Chondrocyte (in vitro differentiated cells): Measurements from ENCODE around the gene EPAS1. TPM values are rescaled to one million over a fixed set of nuclear protein-coding genes. Genes with fewer than 3 reads are reported as not detected.
A peak's percentile ranks its signal among the peaks of the same experiment; 100 is the strongest.

Experiments
- DNase-seq: peaks from one replicate; pipeline ENCODE4 v3.0.0; 2021; ENCODE audit warnings: mixed read lengths, low spot score
- H3K27ac Mint-ChIP-seq: one replicate; pipeline ENCODE4 v1.8.0; 2021; ENCODE audit warnings: mild to moderate bottlenecking, moderate library complexity, mixed read lengths; ENCODE audit not compliant: unreplicated experiment
- H3K27me3 Mint-ChIP-seq: 2 replicates; pipeline ENCODE4 v1.8.0; 2021; ENCODE audit warnings: low read depth, mixed read lengths
- H3K36me3 Mint-ChIP-seq: 2 replicates; pipeline ENCODE4 v1.8.0; 2021; ENCODE audit warnings: low read depth, mixed read lengths
- H3K4me1 Mint-ChIP-seq: 2 replicates; pipeline ENCODE4 v1.8.0; 2021; ENCODE audit warnings: low read depth, mild to moderate bottlenecking, mixed read lengths
- H3K4me3 Mint-ChIP-seq: one replicate; pipeline ENCODE4 v1.8.0; 2021; ENCODE audit warnings: mild to moderate bottlenecking, moderate library complexity, mixed read lengths; ENCODE audit not compliant: unreplicated experiment
- H3K9me3 Mint-ChIP-seq: 2 replicates; pipeline ENCODE4 v1.8.0; 2021; ENCODE audit warnings: low read depth, mixed read lengths
- total RNA-seq: library from RNA; stranded (reverse); gene quantifications from 3 replicates; pipeline ENCODE4 v1.2.1, GENCODE V29; 2021
- TF ChIP-seq, protein P1 (sequence below): fragments of 200-600 bp; sonication (generic); IDR thresholded peaks from 2 replicates; pipeline ENCODE4 v1.5.0; 2021; ENCODE audit warnings: antibody characterized with exemption, mild to moderate bottlenecking, moderate library complexity

EPAS1 gene
- total RNA-seq, 1 donor from 2014 or later, result 122 TPM

DNA sequence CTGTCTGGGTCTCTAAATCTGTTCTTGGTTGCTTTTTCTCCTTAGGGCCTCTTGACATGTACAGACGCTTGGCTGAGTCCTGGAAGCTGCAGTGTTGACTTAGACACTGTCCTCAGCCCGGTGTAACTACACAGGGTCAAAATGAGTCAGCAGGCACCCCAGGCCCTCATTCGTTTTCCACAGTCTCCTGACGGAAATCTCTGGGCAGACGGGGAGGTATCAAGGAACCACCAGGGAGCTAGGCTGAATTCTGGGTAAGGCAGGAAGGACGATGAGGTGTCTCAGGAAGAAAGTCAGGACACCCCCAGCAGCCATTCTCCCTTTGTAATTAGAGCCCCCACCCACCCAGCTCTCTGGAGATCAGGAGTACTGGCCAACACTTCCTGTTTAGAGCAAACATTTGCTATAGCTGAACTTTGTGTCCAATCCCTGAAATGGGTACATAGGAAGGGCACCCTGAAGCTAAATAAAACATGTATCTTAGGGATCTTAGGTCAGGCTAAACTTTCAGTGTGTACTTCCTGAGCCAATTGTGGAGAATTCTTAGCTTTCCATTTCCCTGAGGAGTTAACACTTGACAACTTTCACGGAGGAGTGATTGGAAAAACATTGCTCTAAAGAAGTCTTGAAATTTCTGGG lies 23.9 kb upstream of the EPAS1 start:
- no peak for DNase-seq
- peak overlapping the region; percentile 84 for H3K27ac Mint-ChIP-seq

DNA sequence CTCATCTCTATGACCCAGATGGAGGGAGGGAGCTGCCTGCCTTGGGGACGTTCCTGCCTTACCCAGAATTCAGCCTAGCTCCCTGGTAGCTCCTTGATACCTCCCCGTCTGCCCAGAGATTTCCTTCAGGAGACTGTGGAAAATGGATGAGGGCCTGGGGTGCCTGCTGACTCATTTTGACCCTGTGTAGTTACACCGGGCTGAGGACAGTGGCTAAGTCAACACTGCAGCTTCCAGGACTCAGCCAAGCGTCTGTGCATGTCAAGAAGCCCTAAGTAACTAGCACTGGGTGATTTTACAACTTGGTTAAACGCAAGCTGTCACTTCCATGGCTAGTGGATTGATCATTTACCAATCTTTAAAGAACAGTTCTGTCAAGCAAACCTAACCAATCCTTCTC lies 23.3 kb upstream of the EPAS1 start:
- H3K4me3 Mint-ChIP-seq, result no peak overlapping the region
- peaks cover 59% of the 10 kb centered on the region for H3K4me1 Mint-ChIP-seq
- TF ChIP-seq, protein P1, sequence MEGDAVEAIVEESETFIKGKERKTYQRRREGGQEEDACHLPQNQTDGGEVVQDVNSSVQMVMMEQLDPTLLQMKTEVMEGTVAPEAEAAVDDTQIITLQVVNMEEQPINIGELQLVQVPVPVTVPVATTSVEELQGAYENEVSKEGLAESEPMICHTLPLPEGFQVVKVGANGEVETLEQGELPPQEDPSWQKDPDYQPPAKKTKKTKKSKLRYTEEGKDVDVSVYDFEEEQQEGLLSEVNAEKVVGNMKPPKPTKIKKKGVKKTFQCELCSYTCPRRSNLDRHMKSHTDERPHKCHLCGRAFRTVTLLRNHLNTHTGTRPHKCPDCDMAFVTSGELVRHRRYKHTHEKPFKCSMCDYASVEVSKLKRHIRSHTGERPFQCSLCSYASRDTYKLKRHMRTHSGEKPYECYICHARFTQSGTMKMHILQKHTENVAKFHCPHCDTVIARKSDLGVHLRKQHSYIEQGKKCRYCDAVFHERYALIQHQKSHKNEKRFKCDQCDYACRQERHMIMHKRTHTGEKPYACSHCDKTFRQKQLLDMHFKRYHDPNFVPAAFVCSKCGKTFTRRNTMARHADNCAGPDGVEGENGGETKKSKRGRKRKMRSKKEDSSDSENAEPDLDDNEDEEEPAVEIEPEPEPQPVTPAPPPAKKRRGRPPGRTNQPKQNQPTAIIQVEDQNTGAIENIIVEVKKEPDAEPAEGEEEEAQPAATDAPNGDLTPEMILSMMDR, result no peak
- H3K27me3 Mint-ChIP-seq, result no peaks in the 10 kb centered on the region
- peak overlapping the region; percentile 84 for H3K27ac Mint-ChIP-seq
- DNase-seq, result no peak
- H3K36me3 Mint-ChIP-seq, result no peaks in the 10 kb centered on the region
- H3K9me3 Mint-ChIP-seq, result no peaks in the 10 kb centered on the region

More for the DNA sequence above, 23.9 kb upstream of the EPAS1 start:
- no peaks in the 10 kb centered on the region for H3K36me3 Mint-ChIP-seq
- peaks cover 65% of the 10 kb centered on the region for H3K4me1 Mint-ChIP-seq
- no peaks in the 10 kb centered on the region for H3K27me3 Mint-ChIP-seq
- H3K4me3 Mint-ChIP-seq, result no peak overlapping the region
- H3K9me3 Mint-ChIP-seq, result no peaks in the 10 kb centered on the region
- TF ChIP-seq, protein P1, result no peak

DNA sequence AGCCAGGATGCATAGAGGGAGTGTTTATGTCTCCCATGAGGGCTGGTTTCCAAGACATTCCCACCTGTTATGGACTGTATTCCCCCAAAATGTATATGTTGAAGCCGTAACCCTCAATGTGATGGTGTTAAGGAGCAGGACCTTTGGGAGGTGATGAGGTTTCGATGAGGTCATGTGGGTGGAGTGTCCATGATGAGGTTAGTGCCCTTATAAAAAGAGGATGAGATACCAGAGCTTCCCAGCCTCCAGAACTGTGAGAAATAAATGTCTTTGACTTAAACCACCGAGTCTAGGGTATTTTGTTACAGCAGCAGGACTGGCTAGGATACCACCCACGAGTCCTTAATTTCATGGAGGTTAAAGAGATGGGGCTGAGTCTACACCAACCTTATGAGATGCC lies 22.6 kb upstream of the EPAS1 start:
- H3K27me3 Mint-ChIP-seq, result no peaks in the 10 kb centered on the region
- H3K9me3 Mint-ChIP-seq, result no peaks in the 10 kb centered on the region
- H3K36me3 Mint-ChIP-seq, result no peaks in the 10 kb centered on the region
- no peak overlapping the region for H3K4me3 Mint-ChIP-seq
- H3K27ac Mint-ChIP-seq, result no peak overlapping the region
- TF ChIP-seq, protein P1, result no peak
- DNase-seq, result no peak
- H3K4me1 Mint-ChIP-seq, result peaks cover 53% of the 10 kb centered on the region

DNA sequence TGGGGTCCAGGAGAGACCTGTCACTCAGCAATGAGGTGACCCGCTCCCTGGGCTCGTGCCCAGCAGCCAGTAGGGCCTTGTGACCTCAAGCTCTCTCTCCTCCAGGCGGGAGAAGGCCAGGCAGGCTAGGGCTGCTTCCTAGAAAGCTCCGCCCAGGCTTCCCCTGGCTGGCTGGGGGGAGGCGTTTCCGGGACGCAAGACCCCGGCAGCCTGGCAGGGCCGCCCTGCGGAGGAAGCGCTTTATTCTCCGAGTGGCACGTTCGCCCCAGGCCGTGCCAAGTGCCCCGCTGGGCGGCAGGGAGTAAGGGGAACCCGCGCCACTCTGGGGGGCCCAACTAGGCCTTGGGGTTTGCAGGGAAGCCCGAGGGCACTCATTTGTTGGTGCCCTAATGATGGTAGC lies 21.2 kb upstream of the EPAS1 start:
- H3K27me3 Mint-ChIP-seq, result no peaks in the 10 kb centered on the region
- no peak overlapping the region for H3K4me3 Mint-ChIP-seq
- H3K4me1 Mint-ChIP-seq, result peaks cover 39% of the 10 kb centered on the region
- no peaks in the 10 kb centered on the region for H3K36me3 Mint-ChIP-seq
- no peak overlapping the region for H3K27ac Mint-ChIP-seq
- H3K9me3 Mint-ChIP-seq, result no peaks in the 10 kb centered on the region
- no peak for DNase-seq
- TF ChIP-seq, protein P1, result no peak

DNA sequence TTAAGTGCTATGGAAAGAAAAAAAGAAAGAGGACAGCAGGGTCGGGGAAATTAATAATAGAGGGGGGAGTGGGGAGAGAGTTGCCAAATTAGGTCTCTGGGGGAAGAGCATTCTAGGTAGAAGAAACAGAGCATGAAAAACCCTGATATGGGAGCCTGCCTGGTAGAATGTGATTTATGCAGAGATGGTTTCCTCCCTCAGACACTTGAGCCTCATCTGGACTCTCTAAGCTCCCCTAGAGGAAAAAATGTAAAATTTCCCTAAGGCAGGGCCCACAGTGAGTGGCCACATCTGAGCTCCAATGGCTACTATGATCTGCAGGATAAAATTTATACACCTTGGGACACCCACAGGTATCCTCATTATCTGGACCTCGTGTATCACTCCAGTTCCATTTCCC lies 20.6 kb upstream of the EPAS1 start:
- no peak overlapping the region for H3K27ac Mint-ChIP-seq
- no peaks in the 10 kb centered on the region for H3K36me3 Mint-ChIP-seq
- H3K4me3 Mint-ChIP-seq, result no peak overlapping the region
- H3K4me1 Mint-ChIP-seq, result peaks cover 38% of the 10 kb centered on the region
- H3K9me3 Mint-ChIP-seq, result no peaks in the 10 kb centered on the region
- no peak for DNase-seq
- H3K27me3 Mint-ChIP-seq, result no peaks in the 10 kb centered on the region
- TF ChIP-seq, protein P1, result peak; percentile 71
